Vagina (tissue), 2 donors: Measurements from ENCODE around the gene NT5DC2. TPM values are rescaled to one million over a fixed set of nuclear protein-coding genes. Genes with fewer than 3 reads are reported as not detected.
A peak's percentile ranks its signal among the peaks of the same experiment; 100 is the strongest.

ENCODE experiments used
- DNase-seq, 2 donors: peaks; one replicate each; pipeline ENCODE4 v3.0.0-alpha.2; 2017; ENCODE audit errors: extremely low spot score in 2 of 2
- H3K27ac ChIP-seq: fragments of 200-600 bp; sonication (generic); one replicate; pipeline ENCODE4 v1.5.1; 2019
- H3K27me3 ChIP-seq: fragments of 200-600 bp; sonication (generic); one replicate; pipeline ENCODE4 v1.5.1; 2019
- H3K36me3 ChIP-seq, 2 donors: fragments of 200-600 bp; sonication (generic); one replicate each; pipeline ENCODE4 v1.5.1; 2017 to 2019
- H3K4me1 ChIP-seq: fragments of 200-600 bp; sonication (generic); one replicate; pipeline ENCODE4 v1.5.1; 2019
- H3K4me3 ChIP-seq, 2 donors: fragments of 200-600 bp; sonication (generic); 1 replicate in 1 of 2; 2 replicates in 1 of 2; pipeline ENCODE4 v1.5.1; 2016 to 2019
- H3K9me3 ChIP-seq: fragments of 200-600 bp; sonication (generic); one replicate; pipeline ENCODE4 v1.5.1; 2019
- CTCF ChIP-seq, 3 experiments: fragments of 450-650 bp in 2 of 3; fragments of 200-600 bp in 1 of 3; sonication (generic) in 1 of 3; IDR thresholded peaks; one replicate each; pipeline ENCODE4 v1.5.1; 2017 to 2019; ENCODE audit warnings: antibody characterized with exemption in 3 of 3, mild to moderate bottlenecking in 2 of 3, moderate library complexity in 2 of 3
- POLR2A ChIP-seq, 2 donors: fragments of 450-650 bp; IDR thresholded peaks; one replicate each; pipeline ENCODE4 v1.6.1; 2017; ENCODE audit warnings: antibody characterized with exemption in 2 of 2, mild to moderate bottlenecking in 2 of 2, moderate library complexity in 2 of 2
- POLR2AphosphoS5 ChIP-seq, 2 donors: sonication (generic); formaldehyde crosslinking; IDR thresholded peaks; one replicate each; pipeline ENCODE4 v1.9.0; 2017; ENCODE audit warnings: antibody characterized with exemption in 2 of 2, mild to moderate bottlenecking in 2 of 2, low read depth in 1 of 2; ENCODE audit not compliant: insufficient read depth in 1 of 2
- intact Hi-C: fragments of 100-400 bp; cut with DNase I; formaldehyde crosslinking; loops from one replicate; pipeline ENCODE4 v1.15.1; 2023
- total RNA-seq: library from RNA; depleted of rRNA; stranded (reverse); fragments of >200 nt; gene quantifications from one replicate; pipeline ENCODE4 v1.2.3, GENCODE V29; 2016

Gene NT5DC2
- total RNA-seq, 1 donor from 2014 or later, result 63.3 TPM

GRCh38 chr3:52535411-52536111, 1.9 kb upstream of the NT5DC2 start:
- peaks cover 86% of the 10 kb centered on the region for H3K4me1 ChIP-seq
- peak overlapping the region; percentile 92 for H3K27ac ChIP-seq
- DNase-seq, result peak in 1 of 2 donors; percentile 78
- no peaks in the 10 kb centered on the region for H3K9me3 ChIP-seq
- H3K27me3 ChIP-seq, result no peaks in the 10 kb centered on the region
- no peaks in the 10 kb centered on the region for H3K36me3 ChIP-seq
- TF ChIP-seq POLR2A (IDR thresholded peaks at IDR 0.05), result no peak
- TF ChIP-seq POLR2AphosphoS5 (IDR thresholded peaks at IDR 0.05; ENCODE audit: insufficient read depth in 1 of 2, low read depth in 1 of 2), result no peak
- no peak for TF ChIP-seq CTCF (IDR thresholded peaks at IDR 0.05)
- intact Hi-C loops, result loop anchor here (10.0 kb wide), 1 partner anchor 61 kb away; no protein-coding TSS in a partner anchor
- H3K4me3 ChIP-seq, result peak overlapping the region; percentile 67 to 74

- no peaks in the 10 kb centered on the region for H3K36me3 ChIP-seq
- H3K4me1 ChIP-seq, result peaks cover 84% of the 10 kb centered on the region
- H3K27me3 ChIP-seq, result no peaks in the 10 kb centered on the region
- peak; percentile 79 to 89 for DNase-seq
- H3K4me3 ChIP-seq, result peak overlapping the region; percentile 60 to 77
- TF ChIP-seq CTCF (IDR thresholded peaks at IDR 0.05) (no peak), POLR2AphosphoS5 (IDR thresholded peaks at IDR 0.05; ENCODE audit: insufficient read depth in 1 of 2, low read depth in 1 of 2) (peak in 1 of 2 donors; percentile 42), POLR2A (IDR thresholded peaks at IDR 0.05) (no peak)
- intact Hi-C loops, result loop anchor here (5.0 to 10.0 kb wide), 2 partner anchors 60 to 153 kb away; partner anchors contain the start of genes GNL3 and PBRM1
- peak overlapping the region; percentile 92 for H3K27ac ChIP-seq
- H3K9me3 ChIP-seq, result no peaks in the 10 kb centered on the region
These were observed 875 bp upstream of the NT5DC2 start for GRCh38 chr3:52534281-52535183.

GRCh38 chr3:52532838-52533622, 627 bp downstream of the NT5DC2 start:
- intact Hi-C loops, result loop anchor here (5.0 to 10.0 kb wide), 2 partner anchors 58 to 154 kb away; partner anchors contain the start of genes GNL3 and PBRM1
- H3K4me1 ChIP-seq, result peaks cover 73% of the 10 kb centered on the region
- DNase-seq, result no peak

DNA sequence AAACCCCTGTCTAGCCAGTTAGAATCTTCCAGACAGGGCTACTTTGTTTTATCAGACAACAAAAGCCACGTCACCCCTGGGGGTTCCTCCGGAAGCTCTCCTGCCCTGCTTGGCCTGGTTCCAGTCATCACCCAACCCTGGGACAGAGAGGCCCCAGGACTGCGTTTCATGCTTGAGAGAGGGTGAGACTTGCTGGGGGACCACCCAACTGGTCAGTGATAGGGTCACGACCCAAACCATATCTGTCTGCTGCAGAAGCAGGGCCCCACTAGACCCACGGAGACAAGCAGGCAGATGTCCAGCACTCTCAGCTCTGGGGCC, 1.2 kb downstream of the NT5DC2 start:
- Histone ChIP-seq H3K4me3 (peak overlapping the region; percentile 64 to 77), H3K36me3 (peaks cover 0 to under 1% of the 10 kb centered on the region in 2 donors), H3K27me3 (no peaks in the 10 kb centered on the region), H3K9me3 (no peaks in the 10 kb centered on the region), H3K4me1 (peaks cover 68% of the 10 kb centered on the region), H3K27ac (peak overlapping the region; percentile 59)
- DNase-seq, result no peak
- intact Hi-C loops, result loop anchor here (5.0 to 10.0 kb wide), 2 partner anchors 58 to 155 kb away; partner anchors contain the start of genes GNL3 and PBRM1
- TF ChIP-seq POLR2A (IDR thresholded peaks at IDR 0.05) (no peak), CTCF (IDR thresholded peaks at IDR 0.05) (no peak), POLR2AphosphoS5 (IDR thresholded peaks at IDR 0.05; ENCODE audit: insufficient read depth in 1 of 2, low read depth in 1 of 2) (no peak)

More at GRCh38 chr3:52532838-52533622, 627 bp downstream of the NT5DC2 start:
- H3K27ac ChIP-seq, result peak overlapping the region; percentile 59
- no peaks in the 10 kb centered on the region for H3K36me3 ChIP-seq
- no peaks in the 10 kb centered on the region for H3K9me3 ChIP-seq
- no peak for TF ChIP-seq POLR2A (IDR thresholded peaks at IDR 0.05)
- no peak for TF ChIP-seq CTCF (IDR thresholded peaks at IDR 0.05)
- H3K4me3 ChIP-seq, result peak overlapping the region; percentile 64 to 77
- H3K27me3 ChIP-seq, result no peaks in the 10 kb centered on the region
